Brain microvascular endothelial cell (primary cell): ENCODE measurements around the gene VWA2.

ENCODE experiments used
- DNase-seq: peaks from one replicate; pipeline ENCODE4 v3.0.0-alpha.2; 2020
- H3K27ac ChIP-seq: fragments of 250-450 bp; sonication (Bioruptor Pico); 2 replicates; pipeline ENCODE4 v1.5.1; 2020; ENCODE audit warnings: mild to moderate bottlenecking, moderate library complexity
- H3K27me3 ChIP-seq: fragments of 250-450 bp; sonication (Bioruptor Pico); replicated peaks from 2 replicates; pipeline ENCODE4 v1.5.1; 2020; ENCODE audit warnings: mild to moderate bottlenecking
- H3K36me3 ChIP-seq: fragments of 250-450 bp; sonication (Bioruptor Pico); replicated peaks from 2 replicates; pipeline ENCODE4 v1.5.1; 2020; ENCODE audit warnings: mild to moderate bottlenecking
- H3K4me3 ChIP-seq: 2 replicates; pipeline ENCODE4 v1.5.1; 2011; ENCODE audit warnings: low read depth, mild to moderate bottlenecking, control low read depth, low read length, moderate library complexity
- CTCF ChIP-seq: IDR thresholded peaks from 2 replicates; pipeline ENCODE4 v1.5.1; 2011; ENCODE audit warnings: low read depth, mild to moderate bottlenecking, moderate library complexity, low read length, control low read depth, inconsistent platforms; ENCODE audit errors: missing control alignments
- in situ Hi-C: cut with HindIII; loops from 2 replicates; pipeline ENCODE4 v1.10.0; 2017; ENCODE audit warnings: low sequenced_read_pairs, low pct_ligation_motif_present

Gene VWA2

GRCh38 chr10:114206902-114207301, 32.2 kb upstream of the VWA2 start:
- TF ChIP-seq CTCF: no peak
- Histone ChIP-seq H3K36me3 (no peaks in the 10 kb centered on the region), H3K27ac (no peak overlapping the region), H3K4me3 (no peak overlapping the region), H3K27me3 (no peaks in the 10 kb centered on the region)
- no peak for DNase-seq
- in situ Hi-C loops: no loop called here

DNA sequence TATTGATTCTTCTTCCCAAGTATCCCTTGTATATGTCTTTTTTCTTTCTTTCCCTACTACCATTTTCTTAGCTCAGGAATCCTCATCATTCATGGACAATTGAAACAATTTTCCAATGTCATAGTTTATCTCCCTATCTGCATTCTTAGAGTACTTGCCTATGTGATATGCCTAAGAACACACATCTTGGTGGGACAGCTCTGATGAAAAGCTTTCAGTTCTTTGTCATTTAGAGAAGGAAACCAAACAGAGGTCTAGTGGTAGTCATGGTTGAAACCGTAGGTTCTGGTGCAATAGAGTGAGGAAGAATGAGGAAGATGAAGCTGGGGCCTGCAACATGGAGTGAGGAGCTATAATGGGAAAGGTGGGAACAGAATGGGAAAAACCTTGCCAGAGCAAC, 31.7 kb upstream of the VWA2 start:
- in situ Hi-C loops: no loop called here
- no peak overlapping the region for H3K27ac ChIP-seq
- H3K27me3 ChIP-seq: no peaks in the 10 kb centered on the region
- no peak for DNase-seq
- H3K36me3 ChIP-seq: no peaks in the 10 kb centered on the region
- TF ChIP-seq CTCF: no peak
- H3K4me3 ChIP-seq: no peak overlapping the region

- no peak for DNase-seq
- in situ Hi-C loops: no loop called here
- Histone ChIP-seq H3K27me3 (no peaks in the 10 kb centered on the region), H3K4me3 (no peak overlapping the region), H3K27ac (no peak overlapping the region), H3K36me3 (no peaks in the 10 kb centered on the region)
- no peak for TF ChIP-seq CTCF
These were observed 30.7 kb upstream of the VWA2 start for GRCh38 chr10:114208351-114208750.

DNA sequence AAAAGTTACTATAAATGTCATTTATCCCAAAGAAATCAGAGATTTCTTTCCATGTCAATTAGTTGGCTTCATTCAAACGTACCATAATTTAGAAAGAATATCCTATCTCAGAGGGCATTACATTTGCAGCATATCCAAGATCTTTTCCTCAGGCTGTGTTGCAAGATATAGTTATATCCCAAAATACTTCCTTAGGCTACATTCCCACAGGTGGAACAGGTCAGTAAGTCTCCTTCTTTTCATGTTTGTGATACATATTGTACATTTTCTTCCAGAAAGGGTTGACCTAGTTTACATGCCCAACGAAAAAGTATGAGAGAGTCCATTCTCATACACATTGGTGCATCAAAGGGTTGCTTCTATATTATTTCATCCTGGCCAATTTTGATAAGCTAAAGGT, 26.9 kb upstream of the VWA2 start:
- Histone ChIP-seq H3K27me3 (no peaks in the 10 kb centered on the region), H3K36me3 (no peaks in the 10 kb centered on the region), H3K4me3 (no peak overlapping the region), H3K27ac (no peak overlapping the region)
- DNase-seq: no peak
- in situ Hi-C loops: no loop called here
- TF ChIP-seq CTCF: no peak

DNA sequence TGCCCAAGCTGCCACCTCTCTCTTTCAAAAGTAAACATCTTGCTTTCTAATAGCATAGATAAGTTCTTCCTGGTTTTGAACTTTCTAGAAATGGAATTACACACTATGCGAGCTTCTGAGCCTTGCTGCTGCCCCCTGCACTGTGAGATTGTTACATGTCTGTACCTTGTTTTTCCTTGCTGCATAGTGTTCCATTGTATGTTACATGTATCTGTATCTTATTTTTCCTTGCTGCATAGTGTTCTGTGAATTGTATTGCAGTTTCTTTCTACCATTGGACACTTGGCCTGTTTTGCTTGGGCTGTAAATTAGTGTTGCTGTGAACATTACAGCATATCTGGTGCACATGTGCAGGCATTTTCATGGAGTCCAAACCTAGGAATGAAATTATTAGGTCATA, 24.0 kb upstream of the VWA2 start:
- Histone ChIP-seq H3K27me3 (no peaks in the 10 kb centered on the region), H3K4me3 (no peak overlapping the region), H3K27ac (no peak overlapping the region), H3K36me3 (no peaks in the 10 kb centered on the region)
- in situ Hi-C loops: no loop called here
- TF ChIP-seq CTCF: no peak
- DNase-seq: no peak

- Histone ChIP-seq H3K36me3 (no peaks in the 10 kb centered on the region), H3K4me3 (no peak overlapping the region), H3K27ac (no peak overlapping the region), H3K27me3 (peaks cover 4% of the 10 kb centered on the region)
- no peak for DNase-seq
- in situ Hi-C loops: no loop called here
- no peak for TF ChIP-seq CTCF
These were observed 18.8 kb upstream of the VWA2 start for GRCh38 chr10:114220281-114220680.
